CD8-positive, alpha-beta memory T cell (primary cell): ENCODE measurements around the gene DUSP28. TPM values are rescaled to one million over a fixed set of nuclear protein-coding genes. Genes with fewer than 3 reads are reported as not detected.
"Not testable (repeated sequence)": the region's sequence is repeated elsewhere in the genome, so short reads cannot be mapped to it uniquely, and the experiment has no call there.

Source experiments
- CTCF ChIA-PET: fragments of 350-600 bp; sonication (Branson Sonifier 250); formaldehyde crosslinking; loops from one replicate; lab custom pipeline; 2021; ENCODE audit warnings: antibody characterized with exemption; lab: Charles Lee
- POLR2A ChIA-PET: fragments of 350-600 bp; sonication (Branson Sonifier 250); formaldehyde crosslinking; loops from one replicate; lab custom pipeline; 2021; ENCODE audit warnings: antibody characterized with exemption; lab: Charles Lee
- DNase-seq, 5 donors: peaks; one replicate each; pipeline versions ENCODE4 v3.0.0 to v3.0.0-alpha.2; 2020 to 2022; ENCODE audit warnings: mixed read lengths in 1 of 5
- H3K27ac ChIP-seq: one replicate; pipeline ENCODE4 v1.7.0; 2013; ENCODE audit warnings: low read depth, mild to moderate bottlenecking, low read length, moderate library complexity
- H3K27me3 ChIP-seq: 2 replicates; pipeline ENCODE4 v1.7.0; 2013; ENCODE audit warnings: low read length, mild to moderate bottlenecking; ENCODE audit not compliant: insufficient read depth, poor library complexity, severe bottlenecking
- H3K36me3 ChIP-seq: 2 replicates; pipeline ENCODE4 v1.7.0; 2013; ENCODE audit warnings: mild to moderate bottlenecking, low read length, moderate library complexity; ENCODE audit not compliant: insufficient read depth
- H3K4me1 ChIP-seq: 2 replicates; pipeline ENCODE4 v1.7.0; 2013; ENCODE audit warnings: mild to moderate bottlenecking, low read length, moderate library complexity; ENCODE audit not compliant: insufficient read depth
- H3K4me3 ChIP-seq: 2 replicates; pipeline ENCODE4 v1.7.0; 2013; ENCODE audit warnings: mild to moderate bottlenecking, low read length
- H3K9me3 ChIP-seq: 2 replicates; pipeline ENCODE4 v1.7.0; 2013; ENCODE audit warnings: mild to moderate bottlenecking, low read length
- H3K27ac Mint-ChIP-seq, 8 donors: one replicate each; pipeline ENCODE4 v1.8.0; 2020 to 2021; ENCODE audit warnings: mixed read lengths in 8 of 8, mild to moderate bottlenecking in 6 of 8, inconsistent platforms in 3 of 8, moderate library complexity in 3 of 8
- H3K27me3 Mint-ChIP-seq, 2 donors: one replicate each; pipeline ENCODE4 v1.8.0; 2020 to 2021; ENCODE audit warnings: mixed read lengths in 2 of 2, mild to moderate bottlenecking in 1 of 2, moderate library complexity in 1 of 2
- H3K36me3 Mint-ChIP-seq, 3 donors: one replicate each; pipeline ENCODE4 v1.8.0; 2020 to 2021; ENCODE audit warnings: mixed read lengths in 3 of 3, inconsistent platforms in 1 of 3, mild to moderate bottlenecking in 1 of 3
- H3K4me1 Mint-ChIP-seq, 3 donors: one replicate each; pipeline ENCODE4 v1.8.0; 2020 to 2021; ENCODE audit warnings: mixed read lengths in 3 of 3, inconsistent platforms in 1 of 3, mild to moderate bottlenecking in 1 of 3
- H3K4me3 Mint-ChIP-seq, 7 donors: one replicate each; pipeline ENCODE4 v1.8.0; 2020 to 2021; ENCODE audit warnings: mixed read lengths in 7 of 7, mild to moderate bottlenecking in 6 of 7, moderate library complexity in 4 of 7, inconsistent platforms in 2 of 7
- H3K9me3 Mint-ChIP-seq, 5 donors: one replicate each; pipeline ENCODE4 v1.8.0; 2020 to 2022; ENCODE audit warnings: mixed read lengths in 5 of 5, mild to moderate bottlenecking in 3 of 5, moderate library complexity in 2 of 5, inconsistent platforms in 1 of 5
- polyA plus RNA-seq: library from polyadenylated mRNA; unstranded; fragments of 300-500 nt; fragmentation: Illumina TruSeq; gene quantifications from one replicate; pipeline ENCODE4 v1.2.3, GENCODE V29; 2021
- total RNA-seq, 2 experiments: library from RNA; stranded (reverse); gene quantifications; one replicate each; pipeline ENCODE4 v1.2.3, GENCODE V29; 2021

DUSP28 gene
- total and polyA plus RNA-seq, 3 experiments from 2014 or later, result 7.0 to 22.0 (median 7.0) TPM

DNA sequence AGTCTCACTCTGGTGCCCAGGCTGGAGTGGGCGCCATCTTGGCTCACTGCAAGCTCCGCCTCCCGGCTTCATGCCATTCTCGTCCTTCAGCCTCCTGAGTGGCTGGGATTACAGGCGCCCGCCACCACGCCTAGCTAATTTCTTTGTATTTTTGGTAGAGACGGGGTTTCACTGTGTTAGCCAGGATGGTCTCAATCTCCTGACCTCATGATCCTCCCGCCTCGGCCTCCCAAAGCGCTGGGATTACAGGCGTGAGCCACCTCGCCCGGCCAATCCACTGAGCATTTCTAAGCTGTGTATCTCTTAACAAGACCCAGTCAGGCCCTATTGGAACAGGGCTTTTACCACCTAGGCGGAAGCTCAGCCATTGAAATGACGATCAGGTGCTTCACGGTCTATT lies 3.1 kb downstream of the DUSP28 start:
- Mint-ChIP-seq H3K4me1 (peaks cover 69 to 88% (median 79%) of the 10 kb centered on the region in 3 donors), H3K4me3 (peak overlapping the region in 5 of 7 donors; percentile 44 to 98 (median 62)), H3K27ac (peak overlapping the region in 3 of 8 donors; percentile 78 to 99 (median 80)), H3K36me3 (peaks cover 0 to 38% (median 7%) of the 10 kb centered on the region in 3 donors)
- H3K36me3 ChIP-seq, H3K9me3 Mint-ChIP-seq, H3K4me3 ChIP-seq, H3K27ac ChIP-seq, H3K9me3 ChIP-seq, H3K27me3 Mint-ChIP-seq, DNase-seq, H3K27me3 ChIP-seq: not testable (repeated sequence)
- ChIA-PET CTCF (interaction anchor here (2.0 to 4.9 kb wide), 3 partner anchors 16 to 50 kb away, joined by 8 to 39 read pairs (median 10); partner anchors contain the start of gene CAPN10), POLR2A (interaction anchor here (5.5 kb wide), 1 partner anchor 23 kb away, joined by 99 read pairs; the partner anchor contains the start of gene CAPN10)
- H3K4me1 ChIP-seq, result peaks cover 81% of the 10 kb centered on the region

GRCh38 chr2:240563951-240564560 lies 3.9 kb downstream of the DUSP28 start:
- Histone ChIP-seq H3K4me1 (peaks cover 73% of the 10 kb centered on the region), H3K27me3 (no peaks in the 10 kb centered on the region), H3K4me3 (peak overlapping the region; percentile 96), H3K27ac (peak overlapping the region; percentile 91), H3K36me3 (peaks cover 4% of the 10 kb centered on the region), H3K9me3 (no peaks in the 10 kb centered on the region)
- H3K4me3 Mint-ChIP-seq, result peak overlapping the region; percentile 90 to 98 (median 95)
- H3K4me1 Mint-ChIP-seq, result peaks cover 60 to 80% (median 71%) of the 10 kb centered on the region in 3 donors
- CTCF ChIA-PET, result interaction anchor here (2.0 to 4.9 kb wide), 4 partner anchors 16 to 58 kb away, joined by 8 to 39 read pairs (median 17); partner anchors contain the start of gene CAPN10
- H3K27me3 Mint-ChIP-seq, result no peaks in the 10 kb centered on the region
- POLR2A ChIA-PET, result interaction anchor here (5.3 to 5.5 kb wide), 2 partner anchors 16 to 22 kb away, joined by 38 to 99 read pairs; partner anchors contain the start of gene CAPN10
- peaks cover 0 to 33% (median 7%) of the 10 kb centered on the region in 3 donors for H3K36me3 Mint-ChIP-seq
- peak overlapping the region; percentile 91 to 99 (median 98) for H3K27ac Mint-ChIP-seq
- DNase-seq, result no peak
- H3K9me3 Mint-ChIP-seq, result no peaks in the 10 kb centered on the region

DNA sequence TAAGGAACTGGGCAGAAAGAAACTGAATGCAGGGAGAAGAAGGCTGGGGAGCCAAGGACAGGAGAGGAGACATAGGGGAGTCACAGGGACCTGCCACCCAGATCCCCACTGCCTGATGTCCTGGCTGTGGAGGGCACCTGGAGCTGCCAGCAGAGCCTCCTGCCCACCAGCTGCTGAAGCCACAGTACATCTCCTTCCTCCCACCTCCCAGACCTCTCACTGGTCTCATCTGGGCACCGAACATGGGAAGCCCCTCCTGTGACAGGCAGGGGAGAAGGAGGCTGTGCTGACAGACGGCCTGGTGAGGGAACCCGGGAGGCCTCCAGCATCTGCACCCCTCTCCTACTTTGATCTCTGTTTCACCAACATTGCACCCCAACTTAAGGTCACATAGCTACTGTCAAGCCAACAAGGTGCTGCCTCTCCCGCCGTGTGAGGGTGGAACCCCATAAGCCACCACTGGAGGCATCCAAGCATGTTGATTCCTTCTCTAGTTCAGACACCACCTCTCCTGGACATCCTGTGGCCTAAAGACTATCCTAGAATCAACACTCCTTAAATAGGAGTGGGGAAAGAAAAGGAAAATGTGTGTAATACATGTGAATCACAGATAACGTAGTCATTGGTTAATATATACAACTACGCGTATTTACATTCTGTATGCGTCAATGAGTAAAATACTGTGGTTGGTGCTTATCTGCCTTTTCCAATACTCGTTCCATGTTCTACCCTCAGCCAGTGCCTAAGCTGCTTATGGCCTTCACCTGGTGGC lies 4.6 kb downstream of the DUSP28 start:
- Mint-ChIP-seq H3K27me3 (no peaks in the 10 kb centered on the region), H3K9me3 (no peaks in the 10 kb centered on the region), H3K27ac (peak overlapping the region; percentile 93 to 99 (median 98)), H3K4me3 (peak overlapping the region; percentile 90 to 98 (median 95)), H3K36me3 (peaks cover 0 to 38% (median 7%) of the 10 kb centered on the region in 3 donors), H3K4me1 (peaks cover 60 to 80% (median 69%) of the 10 kb centered on the region in 3 donors)
- Histone ChIP-seq H3K36me3 (peaks cover 4% of the 10 kb centered on the region), H3K27me3 (no peaks in the 10 kb centered on the region), H3K27ac (peak overlapping the region; percentile 91), H3K4me1 (peaks cover 73% of the 10 kb centered on the region), H3K9me3 (no peaks in the 10 kb centered on the region), H3K4me3 (peak overlapping the region; percentile 96)
- DNase-seq, result peak in 3 of 5 donors; percentile 20 to 61 (median 25)
- ChIA-PET CTCF (interaction anchor here (0.9 to 4.9 kb wide), 8 partner anchors 11 to 57 kb away, joined by 3 to 68 read pairs (median 9); partner anchors contain the start of gene CAPN10), POLR2A (interaction anchor here (5.3 to 5.5 kb wide), 2 partner anchors 15 to 22 kb away, joined by 38 to 99 read pairs; partner anchors contain the start of gene CAPN10)

GRCh38 chr2:240565333-240566202 lies 5.4 kb downstream of the DUSP28 start:
- Histone ChIP-seq H3K27ac (peak overlapping the region; percentile 91), H3K9me3 (no peaks in the 10 kb centered on the region), H3K27me3 (no peaks in the 10 kb centered on the region), H3K4me3 (peak overlapping the region; percentile 96), H3K4me1 (peaks cover 78% of the 10 kb centered on the region), H3K36me3 (peaks cover 4% of the 10 kb centered on the region)
- H3K27ac Mint-ChIP-seq, result peak overlapping the region; percentile 93 to 99 (median 98)
- ChIA-PET CTCF (interaction anchor here (0.7 to 4.9 kb wide), 19 partner anchors 9 to 239 kb away, joined by 3 to 68 read pairs (median 4); partner anchors contain the start of genes ANKMY1 and CAPN10), POLR2A (interaction anchor here (0.6 to 5.5 kb wide), 11 partner anchors 8 to 750 kb away, joined by 3 to 99 read pairs (median 7); partner anchors contain the start of genes ANKMY1, CAPN10 and HDLBP)
- H3K4me1 Mint-ChIP-seq, result peaks cover 62 to 84% (median 71%) of the 10 kb centered on the region in 3 donors
- no peaks in the 10 kb centered on the region for H3K9me3 Mint-ChIP-seq
- peak; percentile 86 to 98 (median 89) for DNase-seq
- no peaks in the 10 kb centered on the region for H3K27me3 Mint-ChIP-seq
- H3K36me3 Mint-ChIP-seq, result peaks cover 0 to 40% (median 7%) of the 10 kb centered on the region in 3 donors
- peak overlapping the region; percentile 90 to 98 (median 95) for H3K4me3 Mint-ChIP-seq

DNA sequence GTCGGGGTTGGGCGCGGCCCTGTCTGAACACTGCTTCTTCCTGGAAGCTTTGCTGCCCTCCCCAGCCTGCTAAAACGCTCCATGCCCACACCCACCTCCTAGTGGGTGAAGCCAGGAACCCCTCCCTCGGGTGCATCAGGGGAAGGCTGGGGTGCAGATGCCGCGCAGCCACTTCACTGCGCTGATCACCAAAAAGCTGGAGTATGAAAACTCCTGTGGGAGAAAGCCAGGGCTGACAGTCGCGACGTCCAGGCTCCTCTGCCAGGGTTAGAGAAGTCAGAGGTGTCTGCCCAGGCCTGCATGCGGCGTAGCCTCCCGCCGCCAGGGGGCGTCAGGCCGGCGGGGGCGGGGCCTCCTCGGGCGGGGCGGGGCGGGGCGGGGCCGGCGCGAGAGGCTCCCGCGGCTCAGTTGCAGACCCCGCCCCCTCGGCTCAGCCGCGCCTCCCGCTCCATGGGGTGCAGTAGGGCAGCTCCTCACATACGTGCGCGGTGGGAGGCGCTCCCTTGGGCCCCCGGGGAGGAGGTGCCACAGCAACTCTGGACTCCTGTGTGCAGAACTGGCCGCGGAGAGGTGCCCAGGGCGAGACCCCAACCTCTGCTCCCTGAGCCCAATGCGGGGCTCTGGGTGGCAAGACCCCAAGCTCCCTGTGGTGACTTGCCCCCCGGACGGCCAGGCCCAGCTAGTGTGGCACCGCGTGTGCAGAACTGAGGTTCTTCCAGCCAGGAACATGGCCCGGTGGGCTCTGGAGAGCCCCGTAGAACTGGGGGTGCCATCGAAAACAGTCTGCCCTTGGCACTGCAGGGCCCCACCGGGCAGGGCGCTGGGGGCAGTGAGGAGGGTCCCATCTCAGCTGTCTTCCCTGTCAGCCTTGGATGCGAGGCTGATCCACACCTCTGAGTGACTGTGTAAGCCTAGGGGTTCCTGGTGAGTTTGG lies 6.3 kb downstream of the DUSP28 start:
- Mint-ChIP-seq H3K27me3 (no peaks in the 10 kb centered on the region), H3K36me3 (peaks cover 0 to 44% (median 9%) of the 10 kb centered on the region in 3 donors), H3K4me3 (peak overlapping the region; percentile 92 to 98 (median 96)), H3K4me1 (peaks cover 66 to 87% (median 74%) of the 10 kb centered on the region in 3 donors), H3K9me3 (no peaks in the 10 kb centered on the region), H3K27ac (peak overlapping the region; percentile 93 to 99 (median 98))
- Histone ChIP-seq H3K4me3 (peak overlapping the region; percentile 96), H3K4me1 (peaks cover 84% of the 10 kb centered on the region), H3K9me3 (no peaks in the 10 kb centered on the region), H3K36me3 (peaks cover 4% of the 10 kb centered on the region), H3K27ac (peak overlapping the region; percentile 91), H3K27me3 (no peaks in the 10 kb centered on the region)
- CTCF ChIA-PET, result interaction anchor here (0.7 to 4.9 kb wide), 19 partner anchors 9 to 238 kb away, joined by 3 to 68 read pairs (median 4); partner anchors contain the start of genes ANKMY1 and CAPN10
- DNase-seq, result peak; percentile 91 to 97 (median 95)
- POLR2A ChIA-PET, result interaction anchor here (0.6 to 5.5 kb wide), 11 partner anchors 9 to 749 kb away, joined by 3 to 99 read pairs (median 7); partner anchors contain the start of genes ANKMY1, CAPN10 and HDLBP

- Histone ChIP-seq H3K36me3 (peaks cover 4% of the 10 kb centered on the region), H3K9me3 (no peaks in the 10 kb centered on the region), H3K27ac (peak overlapping the region; percentile 78), H3K27me3 (no peaks in the 10 kb centered on the region), H3K4me3 (peak overlapping the region; percentile 82), H3K4me1 (peaks cover 82% of the 10 kb centered on the region)
- CTCF ChIA-PET, result interaction anchor here (1.0 to 4.9 kb wide), 10 partner anchors 8 to 237 kb away, joined by 3 to 68 read pairs (median 15); partner anchors contain the start of genes ANKMY1 and CAPN10
- H3K36me3 Mint-ChIP-seq, result peaks cover 0 to 45% (median 9%) of the 10 kb centered on the region in 3 donors
- peak overlapping the region; percentile 92 to 98 (median 95) for H3K4me3 Mint-ChIP-seq
- H3K4me1 Mint-ChIP-seq, result peaks cover 64 to 87% (median 72%) of the 10 kb centered on the region in 3 donors
- POLR2A ChIA-PET, result interaction anchor here (1.4 to 5.5 kb wide), 6 partner anchors 10 to 59 kb away, joined by 3 to 99 read pairs (median 10); partner anchors contain the start of gene CAPN10
- no peaks in the 10 kb centered on the region for H3K9me3 Mint-ChIP-seq
- H3K27ac Mint-ChIP-seq, result peak overlapping the region; percentile 87 to 99 (median 97)
- H3K27me3 Mint-ChIP-seq, result no peaks in the 10 kb centered on the region
- DNase-seq, result peak; percentile 36 to 69 (median 47)
Measured at GRCh38 chr2:240567137-240567871, 7.1 kb downstream of the DUSP28 start.
